Panc1 (cell line): ENCODE results near the gene PALD1.

Experiments
- CTCF ChIP-seq: fragments of 450-650 bp; IDR thresholded peaks from 2 replicates; pipeline ENCODE4 v1.5.1; 2017; ENCODE audit warnings: mild to moderate bottlenecking
- SIN3A ChIP-seq: IDR thresholded peaks from 2 replicates; pipeline ENCODE4 v1.6.1; 2012; ENCODE audit warnings: low read depth, mild to moderate bottlenecking, low read length, moderate library complexity, borderline replicate concordance; ENCODE audit not compliant: insufficient read depth
- TCF7L2 ChIP-seq: IDR thresholded peaks from 2 replicates; pipeline ENCODE4 v1.6.1; 2011; ENCODE audit warnings: mild to moderate bottlenecking, low read depth, low read length, inconsistent platforms

GRCh38 chr10:70594161-70594560 lies 115.6 kb downstream of the PALD1 start:
- TF ChIP-seq CTCF (no peak), TCF7L2 (no peak), SIN3A (no peak)
